GM18505 (cell line): ENCODE measurements around the gene NMT2.

Source experiments
- ATAC-seq: cut with Tn5 transposase; IDR thresholded peaks from one replicate; pipeline ENCODE4 v1.9.1; 2021; ENCODE audit not compliant: unreplicated experiment
- POLR2A ChIP-seq: IDR thresholded peaks from 4 replicates; pipeline ENCODE4 v1.6.1; 2011; ENCODE audit warnings: borderline replicate concordance; ENCODE audit not compliant: insufficient read depth, insufficient read length; ENCODE audit errors: extremely low read depth

The NMT2 gene

DNA sequence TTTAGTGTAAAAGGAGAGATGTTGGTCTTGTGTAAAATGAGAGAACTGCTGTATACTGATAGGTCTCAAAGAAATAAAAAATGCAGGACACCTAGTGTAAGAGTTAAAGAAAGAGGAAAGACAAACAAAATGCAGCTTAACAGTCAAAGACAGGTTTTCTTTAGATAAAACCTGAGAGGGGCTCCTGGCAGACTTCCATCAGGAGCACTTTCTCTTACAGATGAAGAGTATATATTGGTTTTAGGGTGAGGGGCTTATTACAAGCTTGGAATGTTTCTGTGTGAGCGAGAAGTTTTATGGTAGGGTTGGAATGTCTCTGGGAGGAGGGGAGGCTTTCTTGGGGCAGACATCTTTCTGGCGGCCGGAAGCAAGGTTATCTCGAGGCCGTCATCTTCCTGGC lies 96.1 kb downstream of the NMT2 start:
- no peak for ATAC-seq
- no peak for TF ChIP-seq POLR2A

DNA sequence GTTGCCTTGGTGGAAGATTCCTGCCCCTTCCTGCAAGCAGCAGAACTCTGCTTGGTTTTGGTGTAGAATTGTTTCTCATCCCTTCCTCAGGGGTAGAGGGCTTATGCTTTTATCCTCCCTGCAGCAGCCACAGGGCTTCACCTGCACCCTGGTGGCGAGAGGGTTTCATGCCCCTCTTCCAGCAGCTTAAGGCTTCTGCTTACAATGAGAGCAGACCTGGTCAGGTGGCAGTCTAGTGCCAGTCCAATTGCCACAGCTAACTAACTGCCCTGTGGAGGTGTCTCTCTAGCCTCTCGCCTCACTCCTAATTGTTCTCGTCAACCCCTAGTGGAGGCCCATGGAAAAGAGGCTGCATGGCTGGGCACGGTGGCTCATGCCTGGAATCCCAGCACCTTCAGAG lies 99.3 kb downstream of the NMT2 start:
- ATAC-seq: no peak

DNA sequence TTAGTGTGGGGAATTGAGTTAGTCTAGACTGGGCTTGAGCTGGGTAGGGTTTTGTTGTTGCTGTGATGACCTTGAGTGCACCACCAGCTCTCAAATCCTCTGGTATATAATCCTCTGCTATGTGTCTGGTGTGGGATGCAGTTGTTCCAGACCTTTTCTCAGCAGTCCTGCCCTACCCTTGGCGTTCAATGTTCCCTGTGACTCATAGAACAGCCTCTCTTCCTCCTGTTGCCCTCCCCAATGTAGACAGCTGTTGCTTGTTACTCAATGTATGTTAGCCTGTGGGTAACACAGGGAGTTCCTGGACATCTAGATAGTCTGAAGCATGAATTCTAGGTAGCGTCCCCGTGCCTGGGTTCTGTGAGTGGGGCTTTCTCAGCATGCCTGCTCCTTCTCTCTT lies 99.7 kb downstream of the NMT2 start:
- no peak for ATAC-seq
- TF ChIP-seq POLR2A: no peak

More for the DNA sequence above, 99.3 kb downstream of the NMT2 start:
- no peak for TF ChIP-seq POLR2A

DNA sequence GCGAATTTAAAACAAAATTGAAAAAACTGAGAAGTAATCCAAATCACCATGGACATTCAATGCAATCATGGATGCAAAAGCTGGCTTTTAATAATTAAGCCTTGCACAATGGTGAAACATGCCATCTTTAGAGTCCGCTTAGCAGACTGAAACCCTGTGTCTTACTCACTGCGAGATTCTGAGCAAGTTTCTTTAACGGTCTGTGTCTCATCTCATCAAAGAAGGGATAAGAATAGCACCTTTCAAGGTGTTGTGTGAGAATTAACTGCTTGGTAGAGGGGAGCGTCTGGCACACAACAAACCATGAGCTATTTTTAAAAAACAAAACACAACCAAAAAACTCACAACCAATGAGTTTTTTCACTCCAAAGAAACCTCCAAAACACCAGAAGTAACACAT lies 101.3 kb downstream of the NMT2 start:
- ATAC-seq: no peak
- TF ChIP-seq POLR2A: no peak

DNA sequence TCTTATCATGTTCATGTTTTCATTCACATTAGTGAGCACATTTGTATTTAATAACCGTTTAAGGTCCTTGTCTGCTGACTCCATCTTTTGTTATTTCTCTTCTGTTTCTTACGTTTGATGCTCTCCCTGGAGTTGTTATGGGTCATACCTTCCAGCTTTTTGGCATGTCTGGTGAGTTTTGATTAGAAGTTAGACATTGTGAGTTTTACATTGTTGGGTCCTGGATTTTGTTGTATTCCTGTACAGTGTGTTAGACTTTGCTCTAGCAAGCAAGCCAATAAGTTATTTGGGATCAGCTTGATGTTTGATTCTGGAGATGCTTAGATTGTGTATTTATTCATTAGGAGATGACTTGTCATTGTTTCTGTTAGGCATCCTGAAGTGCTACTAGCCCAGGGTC lies 107.9 kb downstream of the NMT2 start:
- no peak for ATAC-seq
- no peak for TF ChIP-seq POLR2A

DNA sequence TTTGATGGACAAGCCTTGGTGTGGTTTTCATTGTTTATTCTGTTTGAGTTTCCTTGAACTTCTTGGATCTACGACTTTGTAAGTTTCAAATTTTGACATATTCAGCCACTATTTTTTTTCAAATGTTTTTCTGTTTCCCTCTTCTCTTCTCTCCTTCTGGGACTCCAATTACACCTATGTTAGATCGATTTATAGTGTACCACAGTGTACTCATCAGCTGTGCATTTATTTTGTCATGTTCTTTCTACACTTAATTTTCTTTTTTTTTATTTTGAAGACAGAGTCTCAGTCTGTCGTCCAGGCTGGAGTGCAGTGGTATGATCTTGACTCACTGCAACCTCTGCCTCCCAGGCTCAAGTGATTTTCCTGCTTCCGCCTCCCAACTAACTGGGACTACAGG lies 108.6 kb downstream of the NMT2 start:
- no peak for TF ChIP-seq POLR2A
- no peak for ATAC-seq

DNA sequence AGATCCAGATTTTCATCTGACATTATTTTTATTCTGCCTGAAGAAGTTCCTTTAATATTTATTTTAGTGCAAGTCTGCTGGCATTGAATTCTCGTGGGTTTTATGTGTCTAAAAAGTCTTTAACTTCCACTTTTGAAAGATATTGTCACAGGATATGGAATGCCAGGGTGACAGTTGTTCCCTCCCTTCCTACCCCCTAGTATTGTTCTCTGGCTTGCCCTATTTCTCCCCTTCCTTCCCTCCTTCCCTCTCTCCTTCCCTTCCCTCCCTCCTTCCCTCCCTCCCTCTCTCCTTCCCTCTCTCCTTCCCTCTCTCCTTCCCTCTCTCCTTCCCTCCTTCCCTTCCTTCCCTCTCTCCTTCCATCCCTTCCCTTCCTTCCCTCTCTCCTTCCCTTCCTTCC lies 109.8 kb downstream of the NMT2 start:
- TF ChIP-seq POLR2A: no peak
- no peak for ATAC-seq
